H1 (cell line): Measurements from ENCODE around the gene NUAK1.

Experiments used
- POLR2A ChIP-seq, 2 experiments: IDR thresholded peaks; 1 replicate in 1 of 2; 2 replicates in 1 of 2; pipeline ENCODE4 v1.6.1; 2011; ENCODE audit warnings: low read depth in 2 of 2, low read length in 2 of 2, mild to moderate bottlenecking in 2 of 2; ENCODE audit errors: control extremely low read depth in 1 of 2
- POLR2AphosphoS5 ChIP-seq: IDR thresholded peaks from 2 replicates; pipeline ENCODE4 v1.6.1; 2011; ENCODE audit warnings: low read depth, low read length
- RXRA ChIP-seq: IDR thresholded peaks from 2 replicates; pipeline ENCODE4 v1.6.1; 2011; ENCODE audit warnings: low read depth, mild to moderate bottlenecking, low read length, moderate library complexity; ENCODE audit not compliant: insufficient read depth
- SP1 ChIP-seq: IDR thresholded peaks from 2 replicates; pipeline ENCODE4 v1.6.1; 2011; ENCODE audit warnings: low read depth, low read length
- TCF12 ChIP-seq: IDR thresholded peaks from 2 replicates; pipeline ENCODE4 v1.6.1; 2011; ENCODE audit warnings: low read depth, mild to moderate bottlenecking, low read length
- TF ChIP-seq, protein P1 (sequence below), 3 experiments: IDR thresholded peaks; 1 replicate in 2 of 3; 2 replicates in 1 of 3; pipeline versions ENCODE4 v1.5.1 to v1.6.1; 2011; ENCODE audit warnings: low read length in 3 of 3, mild to moderate bottlenecking in 3 of 3, inconsistent platforms in 2 of 3, low read depth in 1 of 3, moderate library complexity in 1 of 3; ENCODE audit not compliant: insufficient read depth in 1 of 3; ENCODE audit errors: control extremely low read depth in 1 of 3

DNA sequence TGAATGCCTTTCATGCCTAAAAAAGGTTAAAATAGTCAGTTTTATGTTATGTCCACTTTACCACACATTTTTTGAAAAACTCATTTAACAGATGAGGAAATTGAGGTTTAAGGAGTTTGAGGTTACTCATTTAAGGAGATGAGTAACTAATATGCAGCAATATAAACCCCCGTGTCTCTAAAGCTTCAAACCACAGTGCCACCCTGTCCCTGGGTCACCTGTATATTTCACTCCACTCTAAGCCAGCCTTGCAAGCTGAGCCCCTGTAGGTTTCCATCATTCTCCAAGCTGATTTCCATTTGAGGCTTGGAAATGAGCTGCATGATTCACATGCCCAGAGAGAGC lies 64.4 kb downstream of the NUAK1 start:
- TF ChIP-seq POLR2A (IDR thresholded peaks at IDR 0.05; ENCODE audit: control extremely low read depth in 1 of 2, low read depth in 2 of 2, low read length in 2 of 2) = no peak
- TF ChIP-seq TCF12 = no peak
- no peak for TF ChIP-seq RXRA
- TF ChIP-seq POLR2AphosphoS5 = no peak
- TF ChIP-seq, protein P1, sequence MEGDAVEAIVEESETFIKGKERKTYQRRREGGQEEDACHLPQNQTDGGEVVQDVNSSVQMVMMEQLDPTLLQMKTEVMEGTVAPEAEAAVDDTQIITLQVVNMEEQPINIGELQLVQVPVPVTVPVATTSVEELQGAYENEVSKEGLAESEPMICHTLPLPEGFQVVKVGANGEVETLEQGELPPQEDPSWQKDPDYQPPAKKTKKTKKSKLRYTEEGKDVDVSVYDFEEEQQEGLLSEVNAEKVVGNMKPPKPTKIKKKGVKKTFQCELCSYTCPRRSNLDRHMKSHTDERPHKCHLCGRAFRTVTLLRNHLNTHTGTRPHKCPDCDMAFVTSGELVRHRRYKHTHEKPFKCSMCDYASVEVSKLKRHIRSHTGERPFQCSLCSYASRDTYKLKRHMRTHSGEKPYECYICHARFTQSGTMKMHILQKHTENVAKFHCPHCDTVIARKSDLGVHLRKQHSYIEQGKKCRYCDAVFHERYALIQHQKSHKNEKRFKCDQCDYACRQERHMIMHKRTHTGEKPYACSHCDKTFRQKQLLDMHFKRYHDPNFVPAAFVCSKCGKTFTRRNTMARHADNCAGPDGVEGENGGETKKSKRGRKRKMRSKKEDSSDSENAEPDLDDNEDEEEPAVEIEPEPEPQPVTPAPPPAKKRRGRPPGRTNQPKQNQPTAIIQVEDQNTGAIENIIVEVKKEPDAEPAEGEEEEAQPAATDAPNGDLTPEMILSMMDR (IDR thresholded peaks at IDR 0.05; ENCODE audit: control extremely low read depth in 1 of 3, insufficient read depth in 1 of 3, low read depth in 1 of 3, low read length in 3 of 3) = no peak
- no peak for TF ChIP-seq SP1
